GM12878 (cell line): Measurements from ENCODE around the gene IGFBP6.

Experiments used
- CEBPB ChIP-seq, 2 experiments: fragments of 150-350 bp in 1 of 2; IDR thresholded peaks; 2 replicates each; pipeline ENCODE4 v1.6.1; 2012 to 2014; ENCODE audit warnings: low read depth in 2 of 2, low read length in 2 of 2, borderline replicate concordance in 1 of 2, inconsistent platforms in 1 of 2
- MXI1 ChIP-seq: fragments of 150-350 bp; IDR thresholded peaks from 2 replicates; pipeline ENCODE4 v1.6.1; 2011; ENCODE audit warnings: low read depth, mild to moderate bottlenecking, inconsistent platforms, low read length, improper control_type of control experiment
- POLR2A ChIP-seq: IDR thresholded peaks from 2 replicates; pipeline ENCODE4 v1.6.1; 2011; ENCODE audit warnings: low read depth, mild to moderate bottlenecking, low read length
- ZNF24 ChIP-seq: fragments of 450-650 bp; IDR thresholded peaks from 2 replicates; pipeline ENCODE4 v1.6.1; 2017; ENCODE audit warnings: antibody characterized with exemption, mild to moderate bottlenecking
- TF ChIP-seq, protein P1 (sequence below): IDR thresholded peaks from 2 replicates; pipeline ENCODE4 v1.6.1; 2012; ENCODE audit warnings: low read depth, low read length, improper control_type of control experiment
- TF ChIP-seq, protein P2 (sequence below), 3 experiments: IDR thresholded peaks in 2 of 3; conservative IDR thresholded peaks in 1 of 3; 2 replicates each; pipeline ENCODE4 v1.5.1; 2011; ENCODE audit warnings: low read depth in 3 of 3, low read length in 3 of 3, mild to moderate bottlenecking in 3 of 3, control low read depth in 2 of 3, moderate library complexity in 2 of 3, inconsistent platforms in 1 of 3, mixed read lengths in 1 of 3; ENCODE audit not compliant: control insufficient read depth in 2 of 3, insufficient read depth in 1 of 3; ENCODE audit errors: extremely low read depth in 1 of 3
- TF ChIP-seq, protein P3 (sequence below): fragments of 450-650 bp; IDR thresholded peaks from 2 replicates; pipeline ENCODE4 v1.6.1; 2014; ENCODE audit warnings: mild to moderate bottlenecking
- TF ChIP-seq, protein P4 (sequence below): IDR thresholded peaks from 2 replicates; pipeline ENCODE4 v1.6.1; 2011; ENCODE audit warnings: low read depth, low read length, improper control_type of control experiment, borderline replicate concordance

DNA sequence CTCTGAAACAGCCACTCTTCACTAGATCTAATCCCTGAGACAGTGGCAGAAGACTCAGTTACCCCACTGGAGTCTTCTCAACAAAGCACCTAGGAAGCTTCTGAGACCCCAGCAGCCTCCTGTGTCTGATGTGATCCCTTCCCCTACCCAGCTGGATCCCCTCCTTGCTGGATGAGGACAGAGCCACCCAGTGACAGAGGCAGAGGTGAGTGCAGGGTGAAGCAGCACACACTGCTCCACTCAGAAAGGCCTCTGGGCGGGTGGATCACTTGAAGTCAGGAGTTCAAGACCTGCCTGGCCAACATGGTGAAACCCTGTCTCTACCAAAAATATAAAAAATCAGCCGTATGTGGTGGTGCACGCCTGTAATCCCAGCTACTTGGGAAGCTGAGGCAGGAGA, 21.0 kb upstream of the IGFBP6 start:
- TF ChIP-seq, protein P1, sequence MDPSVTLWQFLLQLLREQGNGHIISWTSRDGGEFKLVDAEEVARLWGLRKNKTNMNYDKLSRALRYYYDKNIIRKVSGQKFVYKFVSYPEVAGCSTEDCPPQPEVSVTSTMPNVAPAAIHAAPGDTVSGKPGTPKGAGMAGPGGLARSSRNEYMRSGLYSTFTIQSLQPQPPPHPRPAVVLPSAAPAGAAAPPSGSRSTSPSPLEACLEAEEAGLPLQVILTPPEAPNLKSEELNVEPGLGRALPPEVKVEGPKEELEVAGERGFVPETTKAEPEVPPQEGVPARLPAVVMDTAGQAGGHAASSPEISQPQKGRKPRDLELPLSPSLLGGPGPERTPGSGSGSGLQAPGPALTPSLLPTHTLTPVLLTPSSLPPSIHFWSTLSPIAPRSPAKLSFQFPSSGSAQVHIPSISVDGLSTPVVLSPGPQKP: no peak
- TF ChIP-seq, protein P2, sequence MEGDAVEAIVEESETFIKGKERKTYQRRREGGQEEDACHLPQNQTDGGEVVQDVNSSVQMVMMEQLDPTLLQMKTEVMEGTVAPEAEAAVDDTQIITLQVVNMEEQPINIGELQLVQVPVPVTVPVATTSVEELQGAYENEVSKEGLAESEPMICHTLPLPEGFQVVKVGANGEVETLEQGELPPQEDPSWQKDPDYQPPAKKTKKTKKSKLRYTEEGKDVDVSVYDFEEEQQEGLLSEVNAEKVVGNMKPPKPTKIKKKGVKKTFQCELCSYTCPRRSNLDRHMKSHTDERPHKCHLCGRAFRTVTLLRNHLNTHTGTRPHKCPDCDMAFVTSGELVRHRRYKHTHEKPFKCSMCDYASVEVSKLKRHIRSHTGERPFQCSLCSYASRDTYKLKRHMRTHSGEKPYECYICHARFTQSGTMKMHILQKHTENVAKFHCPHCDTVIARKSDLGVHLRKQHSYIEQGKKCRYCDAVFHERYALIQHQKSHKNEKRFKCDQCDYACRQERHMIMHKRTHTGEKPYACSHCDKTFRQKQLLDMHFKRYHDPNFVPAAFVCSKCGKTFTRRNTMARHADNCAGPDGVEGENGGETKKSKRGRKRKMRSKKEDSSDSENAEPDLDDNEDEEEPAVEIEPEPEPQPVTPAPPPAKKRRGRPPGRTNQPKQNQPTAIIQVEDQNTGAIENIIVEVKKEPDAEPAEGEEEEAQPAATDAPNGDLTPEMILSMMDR (IDR thresholded peaks at IDR 0.05 in 2 of 3, conservative IDR thresholded peaks at IDR 0.05 in 1 of 3; ENCODE audit: control insufficient read depth in 2 of 3, extremely low read depth in 1 of 3, insufficient read depth in 1 of 3, low read depth in 3 of 3, low read length in 3 of 3): no peak
- TF ChIP-seq, protein P3, sequence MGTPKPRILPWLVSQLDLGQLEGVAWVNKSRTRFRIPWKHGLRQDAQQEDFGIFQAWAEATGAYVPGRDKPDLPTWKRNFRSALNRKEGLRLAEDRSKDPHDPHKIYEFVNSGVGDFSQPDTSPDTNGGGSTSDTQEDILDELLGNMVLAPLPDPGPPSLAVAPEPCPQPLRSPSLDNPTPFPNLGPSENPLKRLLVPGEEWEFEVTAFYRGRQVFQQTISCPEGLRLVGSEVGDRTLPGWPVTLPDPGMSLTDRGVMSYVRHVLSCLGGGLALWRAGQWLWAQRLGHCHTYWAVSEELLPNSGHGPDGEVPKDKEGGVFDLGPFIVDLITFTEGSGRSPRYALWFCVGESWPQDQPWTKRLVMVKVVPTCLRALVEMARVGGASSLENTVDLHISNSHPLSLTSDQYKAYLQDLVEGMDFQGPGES: no peak
- TF ChIP-seq, protein P4, sequence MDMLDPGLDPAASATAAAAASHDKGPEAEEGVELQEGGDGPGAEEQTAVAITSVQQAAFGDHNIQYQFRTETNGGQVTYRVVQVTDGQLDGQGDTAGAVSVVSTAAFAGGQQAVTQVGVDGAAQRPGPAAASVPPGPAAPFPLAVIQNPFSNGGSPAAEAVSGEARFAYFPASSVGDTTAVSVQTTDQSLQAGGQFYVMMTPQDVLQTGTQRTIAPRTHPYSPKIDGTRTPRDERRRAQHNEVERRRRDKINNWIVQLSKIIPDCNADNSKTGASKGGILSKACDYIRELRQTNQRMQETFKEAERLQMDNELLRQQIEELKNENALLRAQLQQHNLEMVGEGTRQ: no peak
- TF ChIP-seq POLR2A (no peak), MXI1 (no peak), CEBPB (IDR thresholded peaks at IDR 0.05; ENCODE audit: borderline replicate concordance in 1 of 2, low read depth in 2 of 2, low read length in 2 of 2) (no peak), ZNF24 (no peak)
